Inflammatory macrophage treated with lipopolysaccharide for 1 hour (primary cell): Measurements from ENCODE around the gene PLSCR5.

Experiments used
- DNase-seq, 2 donors: peaks; one replicate each; pipeline ENCODE4 v3.0.0-alpha.2; 2020 to 2022

Gene PLSCR5

DNA sequence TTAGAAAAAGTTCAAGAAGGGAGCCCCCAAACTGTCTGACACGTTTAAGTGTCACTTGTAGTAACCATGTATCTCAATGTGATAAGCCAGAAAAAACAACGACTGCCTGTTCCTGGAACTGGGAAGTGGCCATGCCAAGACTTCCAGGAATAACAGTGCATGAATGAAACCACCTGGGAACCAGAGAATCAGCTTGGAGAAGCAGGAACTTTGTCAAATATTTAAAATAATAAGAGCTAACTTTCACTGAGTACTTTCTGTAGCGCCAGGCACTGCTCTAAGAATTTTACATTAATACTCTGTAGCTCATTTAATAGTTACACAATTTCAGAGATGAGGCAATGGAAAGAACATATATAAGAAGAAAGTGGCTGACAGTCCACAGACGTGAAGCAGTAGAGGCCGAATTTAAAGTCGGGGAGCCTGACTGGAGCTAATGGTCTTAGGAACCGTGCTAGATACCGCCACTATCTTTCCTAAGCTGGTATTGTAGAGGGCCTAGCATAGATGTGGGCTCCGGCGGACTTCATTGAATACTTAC, 61.6 kb downstream of the PLSCR5 start:
- peak in 1 of 2 donors; percentile 57 for DNase-seq

- DNase-seq, result peak in 1 of 2 donors; percentile 56
Measured at GRCh38 chr3:146542978-146543377, 62.2 kb downstream of the PLSCR5 start.

- peak; percentile 81 to 95 for DNase-seq
Measured at GRCh38 chr3:146542179-146542578, 63.0 kb downstream of the PLSCR5 start.

- no peak for DNase-seq
Measured at GRCh38 chr3:146540978-146541377, 64.2 kb downstream of the PLSCR5 start.

DNA sequence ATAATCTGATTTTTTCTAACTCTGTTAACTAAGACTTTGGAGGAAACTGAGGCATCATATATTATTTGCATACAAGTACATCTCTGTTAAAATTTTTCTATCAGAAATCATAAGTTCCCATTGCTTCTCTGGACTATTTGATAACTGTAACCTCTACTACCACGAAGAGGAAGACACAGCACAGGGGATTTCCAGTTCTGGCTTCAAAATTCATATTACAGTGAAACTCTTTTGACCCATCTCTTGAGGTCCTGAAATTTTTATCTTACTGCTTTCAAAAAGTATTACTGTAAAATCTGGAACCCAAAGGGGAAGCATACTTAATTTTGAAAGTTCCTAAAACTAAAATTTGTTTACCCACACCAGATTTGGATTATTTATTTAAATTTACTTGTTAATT, 64.9 kb downstream of the PLSCR5 start:
- DNase-seq, result peak; percentile 71 to 79

- no peak for DNase-seq
Measured at GRCh38 chr3:146539315-146539714, 65.8 kb downstream of the PLSCR5 start.

DNA sequence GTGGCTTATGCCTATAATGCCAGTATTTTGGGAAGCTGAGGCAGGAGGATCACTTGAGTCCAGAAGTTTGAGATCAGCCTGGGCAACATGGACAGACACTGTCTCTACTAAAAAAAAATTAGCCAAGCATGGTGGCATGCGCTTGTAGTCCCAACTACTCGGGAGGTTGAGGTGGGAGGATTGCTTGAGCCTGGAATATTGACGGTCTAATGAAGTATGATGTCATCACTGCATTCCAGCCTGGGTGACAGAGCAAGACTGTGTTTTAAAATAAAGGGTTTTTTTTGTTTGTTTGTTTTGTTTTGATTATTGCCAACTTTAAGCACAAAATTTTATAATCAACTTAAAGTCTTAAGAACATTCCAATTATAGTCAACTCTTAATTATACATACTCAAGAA, 67.5 kb downstream of the PLSCR5 start:
- peak in 1 of 2 donors; percentile 42 for DNase-seq

DNA sequence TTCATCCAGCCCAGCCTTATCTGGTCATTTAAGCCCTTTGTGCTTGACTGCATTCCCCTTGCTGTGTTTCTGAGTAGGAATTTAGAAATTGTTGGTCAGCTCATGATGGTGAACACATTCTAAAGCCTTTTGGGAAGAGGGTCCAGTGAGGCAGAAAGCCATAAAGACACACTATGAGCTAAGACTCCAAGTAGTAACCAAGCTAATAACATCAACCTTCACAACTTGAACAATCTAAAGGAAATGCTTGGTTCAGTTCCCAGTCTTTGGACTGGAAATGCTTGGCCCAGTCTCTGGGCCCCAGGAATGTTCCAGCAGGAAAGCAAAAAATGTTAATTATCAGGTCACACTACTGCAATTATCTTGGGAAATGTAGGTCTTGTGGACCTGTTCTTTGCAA, 68.5 kb downstream of the PLSCR5 start:
- no peak for DNase-seq
